Ovary (tissue), 1 donor: ENCODE data around the gene SEC24D.

Experiments used
- EP300 ChIP-seq: sonication (generic); formaldehyde crosslinking; IDR thresholded peaks from one replicate; pipeline ENCODE4 v1.6.1; 2017; ENCODE audit warnings: antibody characterized with exemption
- POLR2A ChIP-seq: fragments of 450-650 bp; IDR thresholded peaks from one replicate; pipeline ENCODE4 v1.6.1; 2017; ENCODE audit warnings: antibody characterized with exemption, mild to moderate bottlenecking, moderate library complexity

- TF ChIP-seq EP300 (no peak), POLR2A (no peak)
Measured at GRCh38 chr4:118711052-118711451, 124.9 kb downstream of the SEC24D start.
